ENCODE data around the gene SLC35D1.

SLC35D1 gene

DNA sequence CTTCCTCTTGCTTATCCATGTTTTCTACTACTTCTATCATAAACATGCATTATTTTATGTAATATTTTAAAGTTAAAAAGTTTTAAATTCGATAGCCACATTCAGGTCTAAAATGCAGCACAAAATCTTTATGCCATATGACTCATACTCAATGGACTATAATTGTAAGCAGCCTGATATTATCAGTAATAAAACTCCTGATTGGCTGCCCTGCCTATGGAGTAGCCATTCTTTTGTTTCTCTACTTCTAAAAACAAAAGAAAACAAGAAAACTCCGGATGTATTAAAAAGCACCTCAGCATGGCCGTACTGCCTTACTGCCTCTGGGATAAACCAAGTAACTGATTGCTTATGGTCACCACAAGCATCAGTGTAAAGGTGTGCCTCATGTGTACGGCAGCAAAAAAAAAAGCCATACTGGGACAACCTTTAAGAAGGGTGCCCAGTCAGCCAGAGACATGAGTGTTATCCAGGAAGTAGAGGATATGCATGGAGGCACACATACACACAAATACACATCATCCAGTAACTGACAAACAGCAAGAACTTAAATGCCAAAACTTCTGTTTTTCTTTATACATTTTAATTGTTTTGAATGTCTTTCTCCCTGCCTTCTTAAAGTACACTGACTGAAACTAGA, 9.2 kb downstream of the SLC35D1 start:
- in situ Hi-C loops (cut with HindIII; ENCODE audit: low pct_ligation_motif_present, low sequenced_read_pairs) = no loop called here
- Histone ChIP-seq H3K27ac (no peak overlapping the region), H3K4me3 (ENCODE audit: low read depth, low read length) (no peak overlapping the region), H3K27me3 (replicated peaks) (no peaks in the 10 kb centered on the region), H3K36me3 (replicated peaks) (peaks cover 19% of the 10 kb centered on the region)
- no peak for TF ChIP-seq CTCF (IDR thresholded peaks at IDR 0.05; ENCODE audit: low read depth, low read length, missing control alignments)
- no peak for DNase-seq

- no peaks in the 10 kb centered on the region for H3K27me3 ChIP-seq (replicated peaks)
- peaks cover 25% of the 10 kb centered on the region for H3K36me3 ChIP-seq (replicated peaks)
- no peak overlapping the region for H3K4me3 ChIP-seq (ENCODE audit: low read depth, low read length)
- H3K27ac ChIP-seq = no peak overlapping the region
- no peak for DNase-seq
- in situ Hi-C loops (cut with HindIII; ENCODE audit: low pct_ligation_motif_present, low sequenced_read_pairs) = no loop called here
- TF ChIP-seq CTCF (IDR thresholded peaks at IDR 0.05; ENCODE audit: low read depth, low read length, missing control alignments) = no peak
These were observed 10.6 kb downstream of the SLC35D1 start for GRCh38 chr1:67043366-67043765.

DNA sequence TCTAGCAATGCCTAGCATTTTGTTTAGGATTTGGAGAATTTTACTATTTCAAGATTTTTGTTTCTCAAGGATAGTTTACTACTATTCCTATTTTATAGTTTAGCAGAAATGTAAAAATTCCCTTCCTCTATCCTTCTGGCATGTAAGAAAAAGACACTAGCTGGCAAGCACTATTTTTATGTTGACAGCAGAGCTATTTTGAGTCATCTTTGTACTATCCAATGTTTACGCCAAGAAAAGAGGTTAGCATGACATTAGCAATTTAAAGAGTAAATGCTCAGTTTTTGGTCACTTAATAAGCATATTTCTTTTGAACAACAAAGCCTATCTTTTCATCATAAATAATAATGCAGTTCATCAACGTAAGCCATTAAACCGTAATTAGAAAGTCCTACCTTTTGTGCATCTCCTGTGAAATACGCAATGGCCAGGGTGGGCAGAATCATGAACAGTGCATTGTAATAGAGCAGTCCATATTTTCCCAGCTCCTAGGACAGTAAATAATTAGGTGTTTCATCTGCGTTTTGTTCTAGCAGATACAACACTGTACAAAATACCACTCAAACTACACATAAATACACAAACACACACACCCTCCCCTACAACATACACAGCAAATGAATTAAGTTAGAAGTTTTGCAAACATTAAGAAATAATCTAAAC, 12.0 kb downstream of the SLC35D1 start:
- no peak overlapping the region for H3K4me3 ChIP-seq (ENCODE audit: low read depth, low read length)
- in situ Hi-C loops (cut with HindIII; ENCODE audit: low pct_ligation_motif_present, low sequenced_read_pairs) = no loop called here
- no peak for TF ChIP-seq CTCF (IDR thresholded peaks at IDR 0.05; ENCODE audit: low read depth, low read length, missing control alignments)
- DNase-seq = no peak
- no peaks in the 10 kb centered on the region for H3K27me3 ChIP-seq (replicated peaks)
- H3K27ac ChIP-seq = no peak overlapping the region
- H3K36me3 ChIP-seq (replicated peaks) = peaks cover 21% of the 10 kb centered on the region

DNA sequence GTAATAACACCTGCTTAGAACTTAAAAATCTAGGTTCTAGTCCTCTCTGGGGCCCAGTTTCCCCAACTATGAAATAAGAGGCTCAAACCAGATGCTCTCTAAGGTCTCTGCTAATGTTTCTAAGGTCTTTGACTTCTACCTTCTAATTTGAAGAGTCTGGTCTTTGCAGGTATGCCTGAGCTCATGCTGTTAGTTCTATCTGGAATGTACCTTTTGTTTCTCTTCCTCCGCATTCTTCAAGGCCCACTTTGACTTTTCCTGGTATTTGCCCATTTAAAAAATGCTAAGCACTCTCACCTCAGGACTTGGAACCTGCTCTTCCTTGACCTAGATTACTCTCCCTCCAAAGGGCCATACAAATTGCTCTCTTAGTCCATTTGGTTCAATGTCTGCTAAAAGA, 13.5 kb downstream of the SLC35D1 start:
- Histone ChIP-seq H3K27me3 (replicated peaks) (no peaks in the 10 kb centered on the region), H3K4me3 (ENCODE audit: low read depth, low read length) (no peak overlapping the region), H3K36me3 (replicated peaks) (peaks cover 19% of the 10 kb centered on the region), H3K27ac (no peak overlapping the region)
- DNase-seq = no peak
- no peak for TF ChIP-seq CTCF (IDR thresholded peaks at IDR 0.05; ENCODE audit: low read depth, low read length, missing control alignments)
- in situ Hi-C loops (cut with HindIII; ENCODE audit: low pct_ligation_motif_present, low sequenced_read_pairs) = no loop called here

DNA sequence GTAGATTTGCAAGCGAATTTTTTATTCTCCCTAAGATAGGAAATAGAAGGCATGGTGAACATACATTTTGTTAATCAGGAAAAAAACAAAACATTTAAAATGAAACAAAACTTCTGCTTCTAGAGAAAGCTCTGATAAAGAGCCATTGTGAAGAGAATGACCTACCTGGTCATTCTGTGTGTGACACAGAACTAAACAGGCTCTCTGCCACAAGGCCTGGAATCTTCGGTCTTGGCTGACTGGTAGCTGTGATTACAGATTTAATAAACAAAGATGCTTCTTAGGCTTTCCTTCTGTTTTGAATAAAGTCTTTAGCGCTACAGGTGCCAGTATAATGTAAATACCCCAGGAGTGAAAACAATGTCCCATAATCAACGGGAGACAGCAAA, 22.1 kb downstream of the SLC35D1 start:
- TF ChIP-seq CTCF (IDR thresholded peaks at IDR 0.05; ENCODE audit: low read depth, low read length, missing control alignments) = no peak

More for the DNA sequence above, 22.1 kb downstream of the SLC35D1 start:
- no peaks in the 10 kb centered on the region for H3K27me3 ChIP-seq (replicated peaks)
- H3K36me3 ChIP-seq (replicated peaks) = peaks cover 2% of the 10 kb centered on the region
- no peak overlapping the region for H3K4me3 ChIP-seq (ENCODE audit: low read depth, low read length)
- no peak for DNase-seq
- no peak overlapping the region for H3K27ac ChIP-seq
- in situ Hi-C loops (cut with HindIII; ENCODE audit: low pct_ligation_motif_present, low sequenced_read_pairs) = no loop called here

Data from brain microvascular endothelial cell (primary cell).